Amniotic epithelial cell (primary cell): ENCODE data around the gene GRM7.

ENCODE experiments used
- DNase-seq: peaks from one replicate; pipeline ENCODE4 v3.0.0-alpha.2; 2010; ENCODE audit warnings: low read depth

Gene GRM7

DNA sequence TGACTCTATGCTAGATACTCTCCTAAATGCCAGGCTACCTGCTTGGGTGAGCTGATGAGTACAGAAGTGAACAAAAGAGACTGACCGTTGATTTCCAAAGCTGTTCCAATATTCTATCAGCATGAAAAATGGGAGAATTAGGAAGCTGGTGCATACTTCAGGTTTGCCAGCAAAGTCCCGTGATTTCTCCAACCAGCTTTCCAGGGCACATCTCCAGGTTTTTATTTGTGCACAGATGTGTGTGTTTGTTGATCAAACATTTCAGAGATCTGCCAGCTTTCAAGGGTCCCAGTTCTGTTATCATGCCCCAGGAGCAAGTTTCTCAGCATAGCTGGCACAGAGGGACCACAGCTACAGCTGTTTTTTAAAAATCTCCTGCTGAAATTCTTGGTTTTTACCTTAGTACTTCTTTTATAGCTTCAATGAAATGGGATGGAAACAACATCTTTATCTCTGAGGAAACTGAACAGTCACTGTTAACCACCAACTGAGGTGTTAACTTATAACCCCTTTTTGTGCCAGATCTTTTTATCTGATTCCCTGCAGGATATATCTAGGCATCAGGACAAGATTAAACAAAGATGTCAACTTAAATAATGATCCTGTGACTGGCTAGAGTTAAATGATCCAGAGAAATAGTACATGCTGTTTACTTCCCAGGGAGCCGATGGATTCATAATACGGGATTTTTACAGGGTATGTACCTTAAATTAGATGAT, 380.8 kb downstream of the GRM7 start:
- DNase-seq: no peak

DNA sequence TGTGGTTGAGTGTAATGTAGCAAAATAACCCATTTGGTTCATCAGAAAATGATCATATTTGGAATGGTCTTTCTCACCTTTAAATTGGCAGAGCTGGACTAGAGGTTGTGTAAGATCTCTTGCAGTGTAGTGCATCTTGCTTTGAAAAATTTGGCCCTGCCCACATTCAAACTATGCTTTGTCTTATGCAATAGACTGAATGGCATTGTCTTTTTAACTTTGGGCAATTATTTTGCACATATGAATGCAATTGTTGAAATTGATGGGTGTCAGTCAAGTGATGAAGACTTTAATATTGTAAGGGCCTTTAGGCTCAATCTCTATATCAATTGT, 381.4 kb downstream of the GRM7 start:
- no peak for DNase-seq

DNA sequence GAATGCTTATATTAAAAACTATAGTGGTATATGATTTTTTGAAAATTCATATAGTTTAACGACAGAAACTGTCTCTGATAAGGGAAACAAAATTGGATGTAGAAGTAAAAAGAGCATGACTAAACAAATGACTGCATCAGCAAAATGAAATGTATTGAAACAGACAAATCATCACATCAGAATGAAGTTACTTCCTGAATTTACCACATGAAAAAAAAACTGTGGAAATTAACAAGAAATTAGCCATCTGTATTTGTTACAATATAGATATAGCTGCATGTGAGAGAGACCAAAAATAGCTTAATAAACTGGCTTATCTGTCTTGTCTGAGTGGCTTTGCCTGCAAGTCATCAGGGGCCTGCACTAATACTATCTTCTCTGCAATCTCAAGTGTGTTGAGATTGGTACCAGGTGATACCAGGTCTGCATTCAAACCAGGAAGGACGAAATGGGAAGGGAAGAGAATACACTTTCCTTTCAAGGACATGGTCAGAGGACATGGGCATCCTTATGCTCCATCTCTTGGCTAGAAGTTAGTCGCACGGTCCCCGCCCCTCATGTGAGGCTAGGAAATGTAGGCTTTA, 388.7 kb downstream of the GRM7 start:
- no peak for DNase-seq

DNA sequence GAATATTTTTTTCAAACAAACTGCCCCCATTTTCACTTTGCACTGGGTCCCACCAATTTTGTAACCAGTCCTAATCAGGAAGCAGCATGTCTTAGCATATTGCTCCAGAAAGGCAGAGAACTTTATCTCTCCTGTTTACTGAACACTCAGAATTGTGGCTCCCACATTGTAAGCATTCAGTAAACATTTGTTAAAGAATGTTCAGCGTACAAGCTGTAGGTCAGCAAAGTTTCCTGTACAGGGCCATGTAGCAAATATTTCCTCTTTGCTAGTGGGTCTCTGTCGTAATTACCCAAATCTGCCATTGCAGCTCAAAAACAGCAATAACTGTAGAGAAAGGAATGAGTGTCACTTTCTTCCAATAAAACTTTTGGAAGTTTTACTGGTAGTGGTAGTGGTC, 393.3 kb downstream of the GRM7 start:
- no peak for DNase-seq

DNA sequence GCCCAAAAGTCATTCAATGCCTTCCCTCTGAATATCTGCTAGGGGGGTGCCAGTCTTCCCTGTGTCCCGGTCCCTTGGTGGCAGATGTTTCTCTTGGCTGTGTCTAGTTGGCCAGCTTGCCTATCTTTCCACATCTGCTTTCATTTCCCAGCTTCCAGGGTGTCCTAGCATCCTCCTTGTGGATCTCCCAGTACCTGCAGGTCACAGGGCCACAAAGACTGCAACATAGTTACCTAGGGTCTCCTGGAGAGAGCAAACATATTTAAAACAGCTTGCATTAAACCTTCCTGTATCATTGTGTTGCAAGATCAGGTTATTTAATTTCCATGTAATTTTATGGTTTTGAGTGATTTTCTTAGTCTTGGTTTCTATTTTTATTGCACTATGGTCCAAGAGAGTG, 400.1 kb downstream of the GRM7 start:
- no peak for DNase-seq

DNA sequence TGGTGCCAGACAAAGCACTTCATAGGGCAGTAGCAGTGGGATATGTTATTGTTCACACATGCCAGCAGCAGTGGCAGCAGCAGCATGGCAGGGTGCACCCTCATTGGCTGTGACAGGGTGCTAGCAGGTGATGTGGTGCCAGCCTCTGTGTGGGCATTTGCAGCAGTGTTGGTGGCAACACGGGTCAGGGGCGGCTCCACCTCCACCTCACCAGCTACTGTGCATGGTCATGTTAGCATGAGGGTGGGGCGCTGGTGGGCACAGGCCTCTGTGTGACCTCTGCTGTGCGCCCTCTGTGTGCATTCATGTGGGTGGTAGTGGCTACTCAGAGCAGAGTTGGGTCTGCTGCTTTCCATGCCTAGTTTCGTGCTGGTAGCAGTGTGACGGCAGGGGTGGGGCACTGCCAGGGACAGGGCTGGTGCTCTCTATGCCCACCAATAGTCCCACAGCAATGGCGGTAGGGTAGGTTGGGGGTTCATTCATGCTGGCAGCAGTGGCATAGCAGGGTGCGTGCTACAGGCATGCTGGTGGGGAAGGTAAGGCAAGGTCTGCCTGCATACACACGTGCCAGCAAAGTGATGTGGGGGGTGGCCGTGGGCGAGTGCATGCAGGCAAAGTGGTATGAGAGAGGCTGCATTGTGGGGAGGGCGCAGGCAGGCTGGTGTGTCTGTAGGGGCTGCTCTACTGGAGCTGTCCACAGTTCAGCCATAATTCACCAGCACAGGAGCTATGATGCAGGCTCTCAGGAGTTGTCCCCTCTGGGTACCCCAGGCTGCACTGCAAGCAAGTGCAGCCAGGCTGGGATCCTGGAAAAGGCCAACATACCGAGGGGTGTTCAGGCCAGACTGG, 402.7 kb downstream of the GRM7 start:
- no peak for DNase-seq

DNA sequence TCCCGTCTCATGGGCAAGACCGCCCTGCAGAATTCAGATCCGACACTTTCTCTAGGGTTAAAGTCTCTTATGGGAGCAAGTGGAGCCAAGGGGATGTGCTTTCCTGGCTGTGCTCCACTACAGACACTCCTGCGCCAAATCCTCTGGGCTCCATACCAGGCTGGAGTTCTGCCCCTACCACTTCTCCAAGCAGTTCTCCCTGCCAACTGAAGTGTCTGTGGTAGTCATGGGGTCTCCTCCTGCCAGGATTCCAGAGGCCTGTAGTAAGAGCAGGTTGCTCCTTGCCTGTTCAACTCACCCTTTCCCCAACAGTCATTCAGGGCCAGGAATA, 403.2 kb downstream of the GRM7 start:
- no peak for DNase-seq

DNA sequence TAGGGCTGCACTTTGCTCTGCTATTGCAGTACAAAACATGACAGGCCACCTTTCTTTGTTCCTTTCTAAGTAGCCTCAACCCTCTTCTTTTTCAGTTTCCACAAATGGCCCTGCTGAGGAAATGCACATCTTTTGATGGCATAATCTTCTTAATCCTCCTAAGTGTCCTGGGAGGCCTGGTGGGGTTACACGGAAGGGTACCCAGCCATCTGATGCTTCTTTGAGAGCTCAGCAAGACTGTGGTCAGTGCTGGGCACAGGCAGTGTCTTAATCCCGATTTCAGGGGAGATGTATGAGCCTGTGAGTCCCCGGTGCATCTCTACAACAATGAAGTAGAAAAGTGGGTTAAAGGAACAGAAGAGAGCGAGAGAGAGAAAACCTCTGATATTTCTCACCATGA, 404.8 kb downstream of the GRM7 start:
- DNase-seq: no peak

DNA sequence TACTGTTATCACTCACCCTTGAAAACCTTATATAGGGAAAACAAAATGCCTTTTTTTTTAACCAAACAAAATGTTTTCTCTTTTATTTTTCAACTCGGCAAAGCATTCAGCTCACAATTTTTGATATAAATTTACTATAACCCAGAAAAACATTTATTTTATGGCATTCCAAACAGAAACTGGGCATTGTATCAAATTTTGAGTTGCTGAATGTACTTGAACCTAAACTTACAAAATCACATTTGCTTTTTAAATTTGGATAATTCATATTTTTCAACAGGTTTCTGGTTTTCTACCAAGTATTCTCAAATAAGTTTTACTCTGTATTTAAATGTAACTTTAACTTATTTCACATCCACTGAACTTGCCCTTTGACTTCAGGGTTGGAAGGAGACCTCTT, 405.6 kb downstream of the GRM7 start:
- no peak for DNase-seq

DNA sequence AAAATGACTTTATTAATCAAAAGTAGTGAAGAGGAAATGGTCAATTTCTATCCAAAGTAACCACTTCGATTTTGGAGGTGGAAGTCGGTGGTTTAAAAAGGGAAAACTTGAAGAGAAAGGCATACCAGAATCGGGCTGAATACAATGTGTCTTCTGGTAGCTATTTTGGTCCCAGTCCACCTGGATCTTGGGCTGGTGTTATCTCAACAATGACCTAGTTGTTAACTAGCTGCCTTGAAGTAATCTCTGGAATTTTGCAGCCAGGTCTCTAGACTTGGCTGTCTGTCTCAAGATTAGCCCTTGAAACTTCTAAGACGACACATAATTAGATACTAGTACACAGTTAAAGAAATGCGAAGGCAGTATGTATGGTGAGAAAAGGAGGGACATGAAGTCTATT, 409.8 kb downstream of the GRM7 start:
- DNase-seq: no peak

DNA sequence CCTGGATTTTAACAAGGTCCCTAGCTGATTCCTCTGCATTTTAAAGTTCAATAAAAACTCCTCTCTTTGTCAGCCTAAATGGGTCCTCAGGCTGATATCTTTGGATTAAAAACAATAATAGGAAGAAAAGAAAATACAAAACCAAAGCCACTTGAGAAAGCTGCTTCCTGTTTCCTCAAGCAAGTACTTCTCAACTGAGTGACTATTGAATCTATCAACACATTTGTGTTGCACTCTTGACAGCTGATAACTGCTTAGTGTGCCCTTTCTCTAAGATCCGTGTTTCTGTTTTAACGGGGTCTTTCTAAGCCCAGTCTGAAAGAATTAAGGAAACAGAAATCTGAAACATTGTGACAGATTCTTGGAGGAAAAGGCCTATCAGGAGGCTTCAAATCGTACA, 410.7 kb downstream of the GRM7 start:
- no peak for DNase-seq

DNA sequence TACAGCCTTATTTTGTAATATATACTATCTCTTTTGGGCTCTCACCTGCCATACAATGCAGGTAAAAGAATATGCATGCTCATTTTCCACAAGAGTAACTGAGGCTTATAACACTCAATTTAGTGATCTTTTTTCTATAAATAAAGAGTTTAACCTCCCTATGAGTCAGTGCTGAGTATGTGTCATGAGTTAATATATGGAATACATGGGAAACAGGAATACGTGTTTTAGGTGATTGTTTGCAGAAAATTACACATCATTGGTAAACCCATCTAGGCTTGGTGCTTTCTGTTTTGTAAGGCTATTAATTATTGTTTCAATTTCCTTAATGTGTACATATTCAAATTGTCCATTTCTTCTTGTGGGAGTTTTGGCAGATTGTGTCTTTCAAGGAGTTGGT, 411.3 kb downstream of the GRM7 start:
- DNase-seq: no peak

DNA sequence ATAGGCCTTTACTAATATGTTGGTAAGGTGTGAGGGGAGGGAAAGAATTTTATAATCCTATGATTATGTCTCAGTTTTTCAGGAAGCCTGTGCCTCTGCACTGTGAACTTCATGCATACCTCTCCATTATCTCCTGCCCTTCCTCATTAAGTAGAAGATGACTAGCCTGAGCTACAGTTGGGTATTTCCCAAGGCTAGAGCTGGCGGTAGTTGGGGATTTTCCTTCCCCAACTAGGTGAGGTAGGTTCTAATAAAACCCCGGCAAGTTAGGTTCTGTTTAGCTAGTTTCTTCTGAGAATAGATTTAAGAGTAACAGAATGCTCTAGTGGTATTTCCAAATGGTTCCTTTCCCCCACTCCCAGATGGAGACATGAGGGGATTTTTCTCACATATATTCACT, 414.5 kb downstream of the GRM7 start:
- DNase-seq: no peak

DNA sequence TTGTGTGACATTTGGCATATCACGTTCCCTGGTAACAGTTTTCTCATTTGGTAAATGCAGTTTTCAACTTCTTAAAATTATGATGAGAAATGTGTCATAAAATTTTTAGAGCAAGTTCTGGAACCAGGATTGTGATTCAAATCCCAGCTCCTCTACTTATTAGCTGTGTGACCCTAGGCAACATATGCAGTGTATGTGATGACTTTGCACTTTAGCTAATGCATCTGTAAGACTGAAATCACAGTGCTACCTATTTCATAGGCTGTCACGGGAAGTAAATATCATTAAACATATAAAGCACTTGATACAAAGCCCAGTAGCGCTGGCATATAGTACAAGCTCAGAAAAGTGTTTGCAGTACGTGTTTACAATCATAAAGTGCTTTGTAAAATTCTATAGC, 419.4 kb downstream of the GRM7 start:
- DNase-seq: no peak

DNA sequence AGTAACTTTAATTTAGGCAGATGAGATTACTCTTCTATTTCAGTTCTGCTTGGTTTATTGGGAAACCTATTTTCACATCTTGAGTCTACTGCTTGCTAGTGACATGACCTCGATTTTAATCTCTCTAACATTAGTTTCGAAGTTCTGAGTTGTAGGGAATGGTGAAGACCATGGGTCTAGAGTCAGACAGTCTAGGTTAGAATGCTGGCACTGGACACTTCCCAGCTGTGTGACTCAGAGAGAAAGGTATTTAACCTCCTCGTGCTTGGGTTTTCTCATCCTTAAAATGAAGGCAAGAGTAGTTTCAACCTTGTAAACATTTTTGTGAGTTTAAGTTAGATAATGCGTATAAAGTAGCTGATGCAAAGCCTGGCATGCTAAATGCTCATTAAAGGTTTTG, 422.1 kb downstream of the GRM7 start:
- DNase-seq: no peak

DNA sequence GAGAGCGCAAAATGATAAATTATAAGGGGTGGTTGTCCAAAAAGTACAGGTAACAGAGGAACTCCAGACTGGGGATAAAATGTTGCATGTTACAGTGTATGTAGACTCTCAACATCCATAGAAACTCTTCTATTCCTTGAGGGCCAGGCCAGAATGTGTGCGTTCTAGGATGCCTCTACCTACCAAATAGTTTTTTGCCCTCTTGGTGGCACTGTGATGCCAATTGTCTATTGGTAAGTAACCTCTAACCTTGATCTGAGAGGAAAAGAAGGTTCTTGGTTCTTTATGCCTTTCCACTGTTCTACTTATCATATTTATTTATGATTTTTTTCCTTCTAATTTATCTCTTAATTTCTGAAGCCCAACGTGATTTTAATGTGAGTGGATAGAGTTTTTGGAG, 424.6 kb downstream of the GRM7 start:
- DNase-seq: no peak

DNA sequence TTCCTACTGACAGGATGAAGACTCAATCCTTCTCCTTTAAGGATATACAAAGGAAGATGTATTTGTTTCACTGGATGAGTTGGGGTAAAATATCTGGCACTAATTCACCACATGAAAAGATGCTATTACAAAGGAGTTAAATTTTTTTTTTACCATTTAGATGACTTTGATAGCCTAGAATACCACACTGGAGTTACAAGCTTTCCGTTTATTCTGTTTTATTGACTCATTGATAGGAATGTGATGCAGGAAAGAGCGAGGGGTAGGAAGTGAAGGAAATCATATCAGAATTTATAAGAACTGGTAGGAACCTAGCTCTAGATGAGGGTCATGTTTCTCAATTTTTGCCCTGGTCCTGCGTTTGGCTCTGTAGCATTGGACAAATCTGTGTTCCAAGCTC, 427.2 kb downstream of the GRM7 start:
- DNase-seq: no peak

DNA sequence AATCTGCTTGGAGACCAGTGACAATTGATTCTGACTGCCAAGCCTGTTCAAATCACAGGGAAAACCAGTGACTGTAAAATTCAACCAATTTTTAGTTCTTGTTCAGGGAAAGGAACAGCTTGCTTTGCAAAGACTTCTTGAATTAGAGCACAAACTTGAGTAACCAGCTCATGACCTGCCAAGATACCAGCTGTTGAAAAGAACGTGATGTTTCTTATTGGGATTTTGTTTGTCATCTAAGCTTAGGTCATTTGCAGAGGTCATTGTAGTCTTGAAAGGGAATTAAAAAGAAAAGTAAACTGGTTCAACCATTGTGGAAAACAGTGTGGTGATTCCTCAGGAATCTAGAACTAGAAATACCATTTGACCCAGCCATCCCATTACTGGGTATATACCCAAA, 428.2 kb downstream of the GRM7 start:
- no peak for DNase-seq

DNA sequence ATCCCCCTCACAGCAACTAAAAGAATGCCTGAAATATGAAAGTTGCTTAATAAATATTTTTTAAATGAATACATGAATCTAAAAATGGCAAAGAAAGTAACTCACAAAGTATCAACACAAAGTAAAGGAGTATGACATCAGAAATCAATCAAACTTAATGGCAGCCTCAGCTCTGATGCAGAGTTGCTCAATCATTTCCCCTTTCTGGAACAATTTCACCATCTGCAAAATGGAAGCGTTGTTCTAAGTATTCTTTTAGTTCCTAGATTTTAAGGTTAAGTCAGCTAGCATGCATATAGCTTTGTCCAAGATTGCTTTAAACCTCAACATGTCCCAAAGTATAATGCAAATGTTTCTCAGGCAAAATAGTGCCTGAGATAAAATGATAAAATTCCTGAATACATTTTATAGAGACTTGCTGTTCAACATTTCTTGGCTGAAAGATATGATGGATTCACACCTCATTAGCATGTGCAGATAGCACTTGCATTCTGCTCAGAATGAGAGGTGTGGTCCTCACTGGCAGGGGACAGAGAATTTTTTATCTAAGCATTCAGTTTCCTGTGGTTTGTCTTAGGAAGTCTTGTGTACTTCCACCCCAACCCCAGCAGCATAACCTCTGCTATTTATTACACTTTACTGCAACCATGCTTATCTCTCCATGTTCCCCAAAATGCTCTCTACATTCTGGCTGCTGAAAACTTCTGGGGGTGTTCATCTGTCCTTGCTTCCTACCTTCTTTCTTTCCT, 429.3 kb downstream of the GRM7 start:
- DNase-seq: peak; percentile 4

DNA sequence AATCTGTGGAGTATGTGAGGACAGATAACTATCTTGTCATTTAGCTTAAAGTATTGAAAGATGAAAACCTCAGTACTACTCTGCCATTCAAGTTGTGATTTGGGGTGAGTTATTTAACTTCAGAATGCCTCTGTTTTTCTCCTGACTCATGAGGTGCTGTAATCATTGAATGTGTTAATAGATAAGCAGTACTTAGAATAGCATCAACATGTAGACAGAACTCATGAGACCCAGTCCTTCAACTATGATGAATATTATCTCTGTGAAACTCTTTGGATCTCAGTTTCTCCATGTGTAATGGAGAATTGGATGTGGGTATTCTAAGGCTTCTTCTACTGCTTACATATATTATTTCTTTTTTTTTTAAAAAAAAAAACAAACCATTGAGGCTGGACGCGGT, 431.4 kb downstream of the GRM7 start:
- DNase-seq: no peak

DNA sequence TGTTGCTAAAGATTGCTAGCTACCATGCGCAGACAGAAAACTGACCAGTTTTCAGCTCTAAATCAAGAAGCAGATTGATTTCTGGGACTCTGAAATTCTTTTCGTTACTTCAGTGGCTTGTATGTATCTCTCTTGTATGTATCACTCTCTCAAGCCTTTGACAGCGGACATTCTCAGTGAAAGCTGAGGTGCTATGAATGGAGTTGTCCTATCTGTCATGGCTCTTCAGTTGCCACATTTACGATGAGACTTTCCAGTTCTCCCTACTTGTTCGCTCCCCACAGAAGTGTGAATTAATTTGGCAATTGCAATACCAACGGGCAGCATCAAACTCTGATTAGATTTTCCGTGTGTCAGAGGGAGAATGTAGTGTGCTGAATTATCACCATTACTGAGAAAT, 432.4 kb downstream of the GRM7 start:
- DNase-seq: no peak

DNA sequence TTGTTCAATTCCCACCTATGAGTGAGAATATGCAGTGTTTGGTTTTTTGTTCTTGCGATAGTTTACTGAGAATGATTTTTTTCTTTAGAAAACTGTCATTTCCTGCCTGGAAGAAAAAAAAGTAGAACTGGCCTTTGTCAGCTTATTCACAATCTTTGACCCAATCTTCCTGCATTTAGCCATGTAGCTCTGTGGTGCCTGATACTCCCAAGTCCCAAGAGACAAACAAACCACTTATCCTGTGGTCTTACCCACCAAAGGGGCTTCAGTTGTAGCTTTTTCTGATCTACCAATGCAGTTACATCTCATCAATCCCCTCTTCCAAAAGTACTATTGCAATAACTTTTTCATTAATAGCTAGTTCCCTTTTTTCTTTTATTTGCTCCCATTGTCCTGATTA, 444.6 kb downstream of the GRM7 start:
- no peak for DNase-seq

DNA sequence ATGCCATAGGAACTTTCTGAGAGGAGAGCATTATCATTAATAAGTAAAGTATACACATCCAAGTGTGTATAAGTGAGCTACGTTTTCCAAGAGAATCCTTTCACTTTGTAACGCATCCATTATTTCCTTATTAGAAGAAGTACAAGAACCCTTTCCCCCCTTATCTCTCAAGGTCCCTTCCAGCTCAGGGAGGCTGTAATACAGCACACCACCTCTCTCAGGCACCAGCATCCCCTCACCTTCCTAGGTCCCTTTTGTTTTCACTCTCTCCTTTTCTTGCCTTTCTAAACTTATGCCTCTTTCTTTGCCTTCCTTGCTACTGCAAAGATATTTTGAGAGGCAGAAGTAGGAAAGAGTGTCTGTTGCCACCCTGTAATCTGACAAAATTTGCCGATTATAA, 446.0 kb downstream of the GRM7 start:
- no peak for DNase-seq
